Fibroblast of lung (primary cell): ENCODE measurements around the gene CELF5.

Experiments
- EZH2 ChIP-seq: IDR thresholded peaks from 2 replicates; pipeline ENCODE4 v1.5.1; 2012; ENCODE audit warnings: low read length, control low read depth, mild to moderate bottlenecking; ENCODE audit errors: missing control alignments
- TF ChIP-seq, protein P1 (sequence below), 2 donors: IDR thresholded peaks in 1 of 2; conservative IDR thresholded peaks in 1 of 2; 1 replicate in 1 of 2; 2 replicates in 1 of 2; pipeline ENCODE4 v1.5.1; 2011 to 2012; ENCODE audit warnings: low read length in 2 of 2, control low read depth in 1 of 2, inconsistent platforms in 1 of 2, low read depth in 1 of 2, mild to moderate bottlenecking in 1 of 2

DNA sequence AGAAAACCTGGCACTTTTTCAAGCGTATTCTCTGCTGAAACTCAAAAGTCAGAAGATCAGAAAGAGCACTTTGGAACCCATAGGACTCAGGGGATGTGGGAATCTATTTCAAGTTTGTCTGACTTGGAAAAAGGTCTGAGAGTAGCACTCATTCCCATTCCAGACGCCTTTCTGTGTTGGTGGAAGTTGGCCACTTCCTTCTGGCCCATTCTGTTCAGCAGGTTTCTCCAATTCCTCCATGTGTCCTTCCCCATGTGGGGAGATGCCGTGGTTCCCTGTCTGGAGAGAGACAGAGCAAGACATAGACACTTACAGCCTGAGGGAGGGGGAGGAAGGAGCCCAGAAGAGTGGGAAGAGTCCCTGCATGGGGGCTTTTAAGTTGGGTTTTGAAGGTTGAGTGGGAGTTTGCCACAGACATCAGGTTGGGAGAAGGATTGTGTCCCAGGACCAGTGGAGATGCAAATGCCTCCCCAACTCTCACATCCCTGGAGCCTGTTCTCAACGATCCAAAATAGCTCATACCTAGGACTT, 48.0 kb downstream of the CELF5 start:
- TF ChIP-seq, protein P1, sequence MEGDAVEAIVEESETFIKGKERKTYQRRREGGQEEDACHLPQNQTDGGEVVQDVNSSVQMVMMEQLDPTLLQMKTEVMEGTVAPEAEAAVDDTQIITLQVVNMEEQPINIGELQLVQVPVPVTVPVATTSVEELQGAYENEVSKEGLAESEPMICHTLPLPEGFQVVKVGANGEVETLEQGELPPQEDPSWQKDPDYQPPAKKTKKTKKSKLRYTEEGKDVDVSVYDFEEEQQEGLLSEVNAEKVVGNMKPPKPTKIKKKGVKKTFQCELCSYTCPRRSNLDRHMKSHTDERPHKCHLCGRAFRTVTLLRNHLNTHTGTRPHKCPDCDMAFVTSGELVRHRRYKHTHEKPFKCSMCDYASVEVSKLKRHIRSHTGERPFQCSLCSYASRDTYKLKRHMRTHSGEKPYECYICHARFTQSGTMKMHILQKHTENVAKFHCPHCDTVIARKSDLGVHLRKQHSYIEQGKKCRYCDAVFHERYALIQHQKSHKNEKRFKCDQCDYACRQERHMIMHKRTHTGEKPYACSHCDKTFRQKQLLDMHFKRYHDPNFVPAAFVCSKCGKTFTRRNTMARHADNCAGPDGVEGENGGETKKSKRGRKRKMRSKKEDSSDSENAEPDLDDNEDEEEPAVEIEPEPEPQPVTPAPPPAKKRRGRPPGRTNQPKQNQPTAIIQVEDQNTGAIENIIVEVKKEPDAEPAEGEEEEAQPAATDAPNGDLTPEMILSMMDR (conservative IDR thresholded peaks at IDR 0.05 in 1 of 2, IDR thresholded peaks at IDR 0.05 in 1 of 2; ENCODE audit: low read depth in 1 of 2, low read length in 2 of 2): no peak
- TF ChIP-seq EZH2: no peak
